ENCODE measurements around the gene YES1.
"Not testable (repeated sequence)": the region's sequence is repeated elsewhere in the genome, so short reads cannot be mapped to it uniquely, and the experiment has no call there.

YES1 gene

DNA sequence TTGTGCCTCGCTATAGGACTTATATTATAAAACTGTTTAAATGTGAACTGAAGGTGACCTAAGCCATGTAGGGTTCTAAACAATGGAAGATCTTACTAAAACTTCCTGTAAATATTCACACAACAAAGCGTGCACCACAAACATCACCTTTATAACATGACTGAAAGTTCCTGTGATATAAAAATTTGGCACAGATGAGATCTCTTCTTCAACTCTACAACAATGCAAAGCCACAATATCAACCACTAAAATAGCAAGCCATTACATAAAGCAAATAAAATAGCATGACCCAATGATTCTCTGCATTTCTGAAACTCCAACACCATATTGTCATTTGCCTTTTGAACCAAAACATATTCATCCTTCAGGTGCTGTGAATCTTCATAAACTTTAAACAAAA is 3.5 kb downstream of the YES1 start:
- TF ChIP-seq, protein P1, sequence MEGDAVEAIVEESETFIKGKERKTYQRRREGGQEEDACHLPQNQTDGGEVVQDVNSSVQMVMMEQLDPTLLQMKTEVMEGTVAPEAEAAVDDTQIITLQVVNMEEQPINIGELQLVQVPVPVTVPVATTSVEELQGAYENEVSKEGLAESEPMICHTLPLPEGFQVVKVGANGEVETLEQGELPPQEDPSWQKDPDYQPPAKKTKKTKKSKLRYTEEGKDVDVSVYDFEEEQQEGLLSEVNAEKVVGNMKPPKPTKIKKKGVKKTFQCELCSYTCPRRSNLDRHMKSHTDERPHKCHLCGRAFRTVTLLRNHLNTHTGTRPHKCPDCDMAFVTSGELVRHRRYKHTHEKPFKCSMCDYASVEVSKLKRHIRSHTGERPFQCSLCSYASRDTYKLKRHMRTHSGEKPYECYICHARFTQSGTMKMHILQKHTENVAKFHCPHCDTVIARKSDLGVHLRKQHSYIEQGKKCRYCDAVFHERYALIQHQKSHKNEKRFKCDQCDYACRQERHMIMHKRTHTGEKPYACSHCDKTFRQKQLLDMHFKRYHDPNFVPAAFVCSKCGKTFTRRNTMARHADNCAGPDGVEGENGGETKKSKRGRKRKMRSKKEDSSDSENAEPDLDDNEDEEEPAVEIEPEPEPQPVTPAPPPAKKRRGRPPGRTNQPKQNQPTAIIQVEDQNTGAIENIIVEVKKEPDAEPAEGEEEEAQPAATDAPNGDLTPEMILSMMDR (conservative IDR thresholded peaks at IDR 0.05; ENCODE audit: low read depth, low read length), result no peak

DNA sequence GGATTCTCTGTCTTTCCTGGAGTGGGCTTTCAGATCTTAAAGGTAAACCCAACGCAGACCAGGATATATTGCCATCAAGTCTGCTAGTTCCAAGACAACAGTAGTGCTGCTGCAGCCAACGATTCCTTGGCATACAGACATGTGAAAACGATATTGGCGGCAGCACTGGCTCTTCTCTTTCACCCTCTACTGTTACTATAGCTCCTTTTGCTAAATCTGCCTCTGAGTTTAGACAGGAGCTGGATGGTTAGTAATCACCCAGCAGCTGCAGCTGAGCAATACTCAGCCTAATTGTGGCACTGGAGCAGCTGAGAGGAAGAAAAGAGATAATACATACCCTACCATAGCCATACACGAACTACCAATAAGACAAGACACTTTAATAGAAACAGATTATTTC is 4.0 kb downstream of the YES1 start:
- H3K4me3 ChIP-seq (ENCODE audit: low read length), result no peak overlapping the region
- DNase-seq (ENCODE audit: low read depth), result no peak
- TF ChIP-seq, protein P1 (conservative IDR thresholded peaks at IDR 0.05; ENCODE audit: low read depth, low read length), result no peak

More for the DNA sequence above, 3.5 kb downstream of the YES1 start:
- no peak overlapping the region for H3K4me3 ChIP-seq (ENCODE audit: low read length)
- no peak for DNase-seq (ENCODE audit: low read depth)

DNA sequence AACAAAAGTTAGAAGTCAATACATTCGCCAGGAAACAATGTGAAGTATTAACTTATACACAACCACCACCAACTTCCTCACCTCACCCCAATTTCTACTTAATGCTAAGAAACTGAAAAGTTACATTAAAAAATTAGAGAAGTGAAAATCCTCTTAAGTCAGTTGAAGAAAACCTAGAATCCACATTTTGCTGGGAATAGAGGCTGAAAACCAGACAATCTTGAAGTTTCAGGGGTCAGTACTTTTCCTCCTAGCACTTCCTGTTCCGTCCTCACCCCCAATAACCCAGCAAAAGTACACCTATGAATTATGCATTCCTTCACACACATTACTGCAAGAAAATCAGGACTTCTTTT is 6.3 kb downstream of the YES1 start:
- no peak overlapping the region for H3K4me3 ChIP-seq (ENCODE audit: low read length)
- TF ChIP-seq, protein P1 (conservative IDR thresholded peaks at IDR 0.05; ENCODE audit: low read depth, low read length), result no peak

DNA sequence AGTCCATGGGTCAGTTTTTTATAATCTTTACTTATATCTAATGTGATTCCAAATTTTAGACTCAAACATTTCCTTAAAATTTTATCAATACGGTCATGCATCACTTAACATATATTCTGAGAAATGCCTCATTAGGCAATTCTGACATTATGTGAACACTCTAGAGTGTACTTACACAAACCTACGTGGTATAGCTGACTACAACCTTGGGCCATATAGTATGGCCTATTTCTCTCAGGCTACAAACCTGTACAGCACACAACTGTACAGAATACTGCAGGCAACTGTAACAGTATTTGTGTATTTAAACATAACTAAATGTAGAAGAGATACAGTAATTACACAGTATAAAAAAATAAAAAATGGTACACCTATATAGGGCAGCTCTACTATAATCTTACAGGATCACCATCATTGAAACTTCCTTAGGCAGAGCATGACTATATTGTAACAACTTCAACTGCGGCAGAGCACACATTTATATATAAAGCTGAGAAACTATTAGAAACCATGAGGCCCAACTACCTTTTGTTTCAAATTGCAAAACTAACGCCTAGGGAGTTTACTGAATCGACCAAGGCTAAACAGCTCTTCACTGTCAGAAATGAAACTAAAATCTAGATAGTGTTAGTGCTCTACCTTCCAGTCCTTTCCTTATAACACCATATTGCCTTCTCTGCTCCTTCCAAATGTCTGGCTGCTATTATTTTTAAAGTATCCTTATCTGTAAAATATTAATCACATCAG is 6.9 kb downstream of the YES1 start:
- TF ChIP-seq, protein P1 (conservative IDR thresholded peaks at IDR 0.05; ENCODE audit: low read depth, low read length), result no peak
- no peak for DNase-seq (ENCODE audit: low read depth)
- no peak overlapping the region for H3K4me3 ChIP-seq (ENCODE audit: low read length)

More for the DNA sequence above, 6.3 kb downstream of the YES1 start:
- no peak for DNase-seq (ENCODE audit: low read depth)

DNA sequence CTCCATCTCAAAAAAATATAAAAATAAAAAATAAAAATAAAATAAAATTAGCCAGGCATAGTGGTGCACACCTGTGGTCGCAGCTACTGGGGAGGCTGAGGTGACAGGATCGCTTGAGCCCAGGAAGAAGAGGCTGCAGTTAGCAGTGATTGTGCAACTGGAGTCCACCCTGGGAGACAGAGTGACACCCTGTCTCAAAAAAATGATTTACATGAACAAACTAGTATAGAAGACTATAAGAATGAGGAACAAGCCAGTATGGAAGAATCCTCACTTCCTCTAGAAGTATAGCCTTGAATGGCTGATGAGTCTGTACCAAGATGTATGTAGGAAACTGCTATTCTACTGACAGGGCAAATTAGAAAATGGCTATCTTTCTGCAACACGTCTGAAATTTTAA is 10.9 kb downstream of the YES1 start:
- H3K4me3 ChIP-seq (ENCODE audit: low read length), result no peak overlapping the region
- TF ChIP-seq, protein P1 (conservative IDR thresholded peaks at IDR 0.05; ENCODE audit: low read depth, low read length), result no peak
- no peak for DNase-seq (ENCODE audit: low read depth)

DNA sequence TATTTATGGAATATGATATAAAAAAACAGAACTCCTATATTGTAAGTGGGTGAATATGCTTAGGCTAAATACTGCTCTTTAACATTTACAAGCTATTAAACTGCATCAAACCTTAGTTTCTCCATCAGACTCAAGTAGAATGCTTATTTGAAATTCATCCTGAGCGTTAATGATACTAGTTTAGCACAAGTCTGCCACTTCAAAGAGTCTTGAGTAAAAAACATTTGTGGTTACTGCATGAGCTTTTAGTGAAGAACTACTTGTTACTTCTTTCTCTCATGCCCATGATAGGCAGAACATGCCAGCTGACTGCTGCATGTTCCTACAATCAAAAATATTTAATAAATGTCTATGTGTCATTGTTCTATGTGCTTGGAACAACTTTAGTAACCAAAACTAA is 12.1 kb downstream of the YES1 start:
- DNase-seq (ENCODE audit: low read depth), result no peak
- TF ChIP-seq, protein P1 (conservative IDR thresholded peaks at IDR 0.05; ENCODE audit: low read depth, low read length), result no peak
- no peak overlapping the region for H3K4me3 ChIP-seq (ENCODE audit: low read length)

DNA sequence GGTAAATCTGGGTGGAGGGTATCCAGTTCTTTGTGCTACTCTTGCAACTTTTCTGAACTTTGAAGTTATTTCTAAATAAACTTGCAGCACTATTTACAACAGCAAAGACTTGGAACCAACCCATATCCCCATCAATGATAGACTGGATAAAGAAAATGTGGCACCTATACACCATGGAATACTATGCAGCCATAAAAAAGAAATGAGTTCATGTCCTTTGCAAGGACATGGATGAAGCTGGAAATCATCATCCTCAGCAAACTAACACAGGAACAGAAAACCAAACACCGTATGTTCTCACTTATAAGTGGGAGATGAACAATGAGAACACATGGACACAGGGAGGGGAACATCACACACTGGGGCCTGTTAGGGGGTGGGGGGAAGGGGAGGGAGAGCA is 16.7 kb downstream of the YES1 start:
- not testable (repeated sequence) for DNase-seq (ENCODE audit: low read depth); H3K4me3 ChIP-seq (ENCODE audit: low read length)

Data from retinal pigment epithelial cell (primary cell).